Activated T-helper 1 cell treated with anti-CD3 and anti-CD28 coated beads, Interleukin-12 subunit alpha, Interleukin-12 subunit beta, Interleukin-2, Interleukin-4 antibody, amounts not matched to agents 30 ng/mL and 10 ng/mL and 1 ng/mL, durations not matched to agents 14 hours and 24 hours and 36 hours (primary cell): ENCODE data around the gene BMPER. TPM values are rescaled to one million over a fixed set of nuclear protein-coding genes. Genes with fewer than 3 reads are reported as not detected.

ENCODE experiments used
- DNase-seq: peaks from one replicate; pipeline ENCODE4 v3.0.0; 2021; ENCODE audit warnings: low spot score
- H3K27ac Mint-ChIP-seq: one replicate; pipeline ENCODE4 v1.8.0; 2021; ENCODE audit warnings: mild to moderate bottlenecking, mixed read lengths
- H3K27me3 Mint-ChIP-seq: one replicate; pipeline ENCODE4 v1.8.0; 2022; ENCODE audit warnings: mild to moderate bottlenecking, moderate library complexity, mixed read lengths; ENCODE audit not compliant: insufficient read depth
- H3K36me3 Mint-ChIP-seq: one replicate; pipeline ENCODE4 v1.8.0; 2021; ENCODE audit warnings: low read depth, mixed read lengths
- H3K4me1 Mint-ChIP-seq: one replicate; pipeline ENCODE4 v1.8.0; 2021; ENCODE audit warnings: low read depth, mixed read lengths
- H3K4me3 Mint-ChIP-seq: one replicate; pipeline ENCODE4 v1.8.0; 2021; ENCODE audit warnings: mild to moderate bottlenecking, moderate library complexity, mixed read lengths
- H3K9me3 Mint-ChIP-seq: one replicate; pipeline ENCODE4 v1.8.0; 2021; ENCODE audit warnings: mixed read lengths
- intact Hi-C: fragments of 100-400 bp; cut with micrococcal nuclease; formaldehyde crosslinking; loops from one replicate; pipeline ENCODE4 v1.15.1; 2024
- total RNA-seq: library from RNA; stranded (reverse); gene quantifications from 2 replicates; pipeline ENCODE4 v1.2.3, GENCODE V29; 2022

The BMPER gene
- total RNA-seq: not detected in 2 replicates

DNA sequence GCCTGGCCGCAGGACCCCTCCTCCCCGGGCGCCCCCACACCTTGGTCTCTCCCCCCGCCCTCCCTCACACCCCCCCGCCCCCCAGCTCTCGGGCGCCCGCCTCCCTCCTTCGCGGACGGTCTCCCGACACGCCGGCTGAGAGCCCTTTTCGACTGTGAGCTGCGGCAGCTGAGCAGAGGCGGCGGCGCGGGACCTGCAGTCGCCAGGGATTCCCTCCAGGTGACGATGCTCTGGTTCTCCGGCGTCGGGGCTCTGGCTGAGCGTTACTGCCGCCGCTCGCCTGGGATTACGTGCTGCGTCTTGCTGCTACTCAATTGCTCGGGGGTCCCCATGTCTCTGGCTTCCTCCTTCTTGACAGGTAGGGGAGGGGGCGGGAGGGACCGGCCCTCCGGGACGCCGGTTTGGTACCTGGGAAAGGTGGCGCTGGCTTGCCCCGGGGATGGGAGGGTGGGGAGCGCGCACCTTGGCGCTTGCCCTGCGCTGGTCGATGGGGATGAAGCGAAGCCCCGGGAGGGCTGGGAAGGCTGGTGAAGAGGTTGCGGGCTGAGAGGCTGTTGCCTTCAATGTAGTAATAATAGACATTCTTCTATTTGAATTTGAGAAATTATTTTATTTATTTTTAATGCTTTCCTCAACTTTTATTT lies at the start of gene BMPER:
BMPER (plus strand) TSS at position 151 of the 644 bp plus-strand sequence; CDS start at position 226, 75 bp downstream.
- no peaks in the 10 kb centered on the region for H3K9me3 Mint-ChIP-seq
- H3K4me3 Mint-ChIP-seq: no peak within 1 kb of the TSS
- no peaks in the 10 kb centered on the region for H3K36me3 Mint-ChIP-seq
- no peak for DNase-seq
- no peak within 1 kb of the TSS for H3K27ac Mint-ChIP-seq
- H3K27me3 Mint-ChIP-seq: peaks cover 44% of the 10 kb centered on the region
- intact Hi-C loops: no loop called here
- H3K4me1 Mint-ChIP-seq: peaks cover 8% of the 10 kb centered on the region

- intact Hi-C loops: no loop called here
- Mint-ChIP-seq H3K4me1 (no peaks in the 10 kb centered on the region), H3K36me3 (no peaks in the 10 kb centered on the region), H3K27me3 (no peaks in the 10 kb centered on the region), H3K9me3 (no peaks in the 10 kb centered on the region), H3K27ac (no peak overlapping the region), H3K4me3 (no peak overlapping the region)
- DNase-seq: no peak
Measured at GRCh38 chr7:33861947-33862346, 43.4 kb upstream of the BMPER start.

- Mint-ChIP-seq H3K36me3 (no peaks in the 10 kb centered on the region), H3K4me1 (no peaks in the 10 kb centered on the region), H3K9me3 (no peaks in the 10 kb centered on the region), H3K27me3 (no peaks in the 10 kb centered on the region), H3K27ac (no peak overlapping the region), H3K4me3 (no peak overlapping the region)
- no peak for DNase-seq
- intact Hi-C loops: no loop called here
Measured at GRCh38 chr7:33862946-33863814, 42.2 kb upstream of the BMPER start.

DNA sequence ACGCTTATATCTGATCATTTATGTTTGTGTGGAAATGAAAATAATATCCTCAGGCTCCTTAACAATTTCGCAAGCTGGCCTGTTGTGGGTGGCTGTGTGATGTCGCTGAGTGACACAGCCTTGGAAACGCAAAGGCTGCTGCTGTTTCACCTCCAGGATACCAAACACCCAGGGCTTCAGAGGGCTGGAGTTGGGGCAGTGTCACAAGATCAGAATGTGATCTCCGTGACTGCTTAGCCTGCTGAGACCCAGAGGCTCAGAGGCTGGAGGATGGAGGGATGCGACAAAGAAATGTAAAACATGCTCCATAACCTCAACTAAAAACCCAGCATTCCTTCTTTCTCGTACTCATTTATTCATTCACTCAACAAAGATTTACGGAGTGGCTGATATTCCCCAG lies 37.2 kb upstream of the BMPER start:
- intact Hi-C loops: no loop called here
- H3K27me3 Mint-ChIP-seq: no peaks in the 10 kb centered on the region

GRCh38 chr7:33869176-33869575 lies 36.2 kb upstream of the BMPER start:
- no peak for DNase-seq
- Mint-ChIP-seq H3K36me3 (no peaks in the 10 kb centered on the region), H3K27me3 (no peaks in the 10 kb centered on the region), H3K27ac (no peak overlapping the region), H3K9me3 (no peaks in the 10 kb centered on the region), H3K4me3 (no peak overlapping the region), H3K4me1 (no peaks in the 10 kb centered on the region)
- intact Hi-C loops: no loop called here

More for the DNA sequence above, 37.2 kb upstream of the BMPER start:
- Mint-ChIP-seq H3K4me3 (no peak overlapping the region), H3K36me3 (no peaks in the 10 kb centered on the region), H3K9me3 (no peaks in the 10 kb centered on the region), H3K4me1 (no peaks in the 10 kb centered on the region), H3K27ac (no peak overlapping the region)
- no peak for DNase-seq

DNA sequence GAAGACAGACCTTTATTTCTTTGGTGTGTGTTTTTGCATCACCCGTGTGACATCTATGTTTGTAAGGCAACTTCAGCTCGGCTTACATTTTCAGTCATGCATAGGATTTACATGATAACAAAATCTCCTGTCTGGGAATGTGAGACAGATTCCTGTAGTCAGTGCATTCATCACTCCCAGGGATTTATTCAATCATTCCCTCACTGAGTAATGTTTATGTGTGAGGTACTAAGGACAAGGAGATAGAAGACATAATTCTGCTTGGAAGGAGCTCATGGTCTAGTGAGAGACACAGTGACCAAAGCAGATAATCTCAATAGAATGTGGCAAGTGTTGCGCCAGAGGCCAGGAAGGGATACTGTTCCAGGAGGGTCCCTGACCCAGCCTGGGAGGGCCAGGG lies 35.2 kb upstream of the BMPER start:
- Mint-ChIP-seq H3K27ac (no peak overlapping the region), H3K4me3 (no peak overlapping the region), H3K36me3 (no peaks in the 10 kb centered on the region), H3K4me1 (no peaks in the 10 kb centered on the region), H3K9me3 (no peaks in the 10 kb centered on the region), H3K27me3 (no peaks in the 10 kb centered on the region)
- intact Hi-C loops: no loop called here
- no peak for DNase-seq

DNA sequence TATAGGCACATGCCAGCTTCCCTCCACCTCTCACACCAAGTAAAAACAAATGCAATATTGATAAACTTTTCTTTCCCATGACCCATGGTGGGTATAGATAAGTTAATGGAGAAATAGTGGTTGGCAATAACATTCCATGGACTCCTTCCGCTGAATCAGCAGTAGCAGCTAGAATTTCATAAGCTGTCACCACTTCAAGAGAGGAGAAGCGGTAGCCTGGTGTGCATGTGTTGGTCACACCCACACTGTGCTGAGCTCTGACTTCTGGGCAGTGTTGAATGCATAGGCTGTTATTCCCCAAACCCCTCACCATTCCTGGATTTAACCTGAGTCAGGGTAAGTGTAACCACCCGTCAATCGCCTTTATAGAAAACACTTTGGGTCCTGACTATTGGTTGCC lies 32.5 kb upstream of the BMPER start:
- no peaks in the 10 kb centered on the region for H3K9me3 Mint-ChIP-seq
- no peaks in the 10 kb centered on the region for H3K27me3 Mint-ChIP-seq
- H3K4me3 Mint-ChIP-seq: no peak overlapping the region
- H3K27ac Mint-ChIP-seq: no peak overlapping the region
- intact Hi-C loops: no loop called here
- no peaks in the 10 kb centered on the region for H3K4me1 Mint-ChIP-seq
- DNase-seq: no peak
- no peaks in the 10 kb centered on the region for H3K36me3 Mint-ChIP-seq

DNA sequence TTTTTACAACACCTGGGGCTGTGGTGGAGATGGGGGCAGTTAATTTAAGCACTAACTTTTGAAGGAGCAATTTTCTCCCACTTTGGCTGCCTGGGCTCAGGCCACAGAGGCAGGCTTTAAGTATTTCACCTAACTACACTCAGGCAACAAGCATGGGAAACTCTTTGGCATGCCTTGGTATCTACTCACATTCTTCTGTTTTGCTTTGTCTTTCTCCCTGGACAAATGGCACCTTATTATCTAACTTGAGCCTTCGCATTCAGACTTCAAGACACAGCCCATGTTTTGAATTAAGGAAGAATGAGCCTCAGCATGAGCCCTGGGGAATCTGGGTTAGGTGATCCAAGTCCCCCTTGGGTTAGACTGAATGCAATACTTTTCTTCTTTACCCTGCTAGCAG lies 31.8 kb upstream of the BMPER start:
- H3K27ac Mint-ChIP-seq: no peak overlapping the region
- no peaks in the 10 kb centered on the region for H3K27me3 Mint-ChIP-seq
- DNase-seq: no peak
- no peak overlapping the region for H3K4me3 Mint-ChIP-seq
- H3K36me3 Mint-ChIP-seq: no peaks in the 10 kb centered on the region
- no peaks in the 10 kb centered on the region for H3K4me1 Mint-ChIP-seq
- H3K9me3 Mint-ChIP-seq: no peaks in the 10 kb centered on the region
- intact Hi-C loops: no loop called here

DNA sequence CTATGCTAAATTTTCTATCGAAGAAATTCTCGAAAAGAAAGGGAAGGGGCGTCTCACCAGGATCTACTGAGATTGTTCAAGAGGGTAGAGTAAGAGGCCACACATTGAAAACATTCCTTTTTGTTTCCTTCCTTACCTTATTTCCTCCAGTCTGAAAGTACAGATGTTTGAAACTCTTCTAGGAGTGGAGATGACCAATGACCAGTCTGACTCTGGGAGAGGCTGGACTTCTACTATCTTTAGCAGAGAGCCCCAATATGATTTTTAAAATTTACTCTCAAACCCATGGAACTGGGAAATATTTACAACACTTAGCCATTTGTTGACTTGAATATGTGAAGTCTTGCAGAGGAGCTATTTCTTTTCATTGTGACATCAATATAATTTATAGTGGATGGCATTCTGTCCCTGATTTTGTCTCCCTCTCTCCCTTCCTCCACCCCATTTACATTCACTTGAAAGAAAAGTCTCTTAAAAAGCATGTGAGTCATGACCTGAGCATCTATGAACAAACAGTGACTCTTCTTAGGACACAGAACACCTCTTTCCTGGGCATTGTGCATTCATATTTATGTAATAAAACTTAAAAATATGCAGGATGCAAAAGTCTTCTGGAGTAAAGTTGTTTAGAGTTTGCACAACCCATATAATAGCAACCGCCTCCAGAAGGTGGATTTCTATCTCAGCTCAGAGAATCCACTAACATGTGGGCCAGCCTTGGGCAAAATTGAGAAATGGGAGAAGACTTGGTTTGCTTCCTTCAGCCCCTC lies 31.2 kb upstream of the BMPER start:
- H3K27ac Mint-ChIP-seq: no peak overlapping the region
- H3K36me3 Mint-ChIP-seq: no peaks in the 10 kb centered on the region
- no peak for DNase-seq
- no peak overlapping the region for H3K4me3 Mint-ChIP-seq
- no peaks in the 10 kb centered on the region for H3K27me3 Mint-ChIP-seq
- H3K9me3 Mint-ChIP-seq: no peaks in the 10 kb centered on the region
- H3K4me1 Mint-ChIP-seq: no peaks in the 10 kb centered on the region
- intact Hi-C loops: no loop called here

GRCh38 chr7:33874943-33875342 lies 30.4 kb upstream of the BMPER start:
- H3K36me3 Mint-ChIP-seq: no peaks in the 10 kb centered on the region

GRCh38 chr7:33876596-33877274 lies 28.6 kb upstream of the BMPER start:
- DNase-seq: no peak
- no peaks in the 10 kb centered on the region for H3K4me1 Mint-ChIP-seq
- no peak overlapping the region for H3K27ac Mint-ChIP-seq
- no peaks in the 10 kb centered on the region for H3K9me3 Mint-ChIP-seq
- H3K4me3 Mint-ChIP-seq: no peak overlapping the region
- intact Hi-C loops: no loop called here
- no peaks in the 10 kb centered on the region for H3K27me3 Mint-ChIP-seq
- H3K36me3 Mint-ChIP-seq: no peaks in the 10 kb centered on the region

More at GRCh38 chr7:33874943-33875342, 30.4 kb upstream of the BMPER start:
- no peaks in the 10 kb centered on the region for H3K27me3 Mint-ChIP-seq
- no peak for DNase-seq
- intact Hi-C loops: no loop called here
- H3K27ac Mint-ChIP-seq: no peak overlapping the region
- no peak overlapping the region for H3K4me3 Mint-ChIP-seq
- no peaks in the 10 kb centered on the region for H3K9me3 Mint-ChIP-seq
- H3K4me1 Mint-ChIP-seq: no peaks in the 10 kb centered on the region

DNA sequence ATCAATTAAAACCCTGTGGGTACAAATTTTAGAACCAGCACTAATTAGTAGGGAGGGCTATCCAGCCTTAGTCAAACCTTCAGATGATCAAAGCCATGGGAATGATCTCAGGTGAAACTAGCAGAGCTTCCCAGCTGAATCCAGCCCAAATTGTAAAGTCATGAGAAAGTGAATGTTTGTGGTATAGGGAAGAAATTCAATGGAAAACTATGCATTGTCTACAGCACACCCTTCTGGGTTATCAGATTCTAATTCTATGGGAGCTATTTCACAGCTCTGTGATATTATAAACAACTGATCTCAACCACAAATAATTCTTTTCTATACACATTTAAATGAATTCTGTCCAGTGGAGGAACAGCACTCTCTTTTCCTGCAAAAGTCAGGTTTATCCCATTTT lies 24.6 kb upstream of the BMPER start:
- Mint-ChIP-seq H3K4me3 (no peak overlapping the region), H3K4me1 (no peaks in the 10 kb centered on the region), H3K27me3 (no peaks in the 10 kb centered on the region), H3K36me3 (no peaks in the 10 kb centered on the region), H3K27ac (no peak overlapping the region), H3K9me3 (no peaks in the 10 kb centered on the region)
- DNase-seq: no peak
- intact Hi-C loops: no loop called here
